Upper lobe of left lung (tissue), 4 donors: ENCODE results near the gene TCEAL6.

Experiments
- CTCF ChIP-seq, 6 experiments: fragments of 450-650 bp in 4 of 6; fragments of 200-600 bp in 2 of 6; sonication (generic) in 2 of 6; IDR thresholded peaks; one replicate each; pipeline ENCODE4 v1.5.1; 2016 to 2019; ENCODE audit warnings: antibody characterized with exemption in 6 of 6
- POLR2A ChIP-seq, 4 donors: fragments of 450-650 bp; IDR thresholded peaks; one replicate each; pipeline ENCODE4 v1.5.1; 2016 to 2017; ENCODE audit warnings: antibody characterized with exemption in 4 of 4, mild to moderate bottlenecking in 2 of 4
- POLR2AphosphoS5 ChIP-seq, 2 donors: sonication (generic); formaldehyde crosslinking; IDR thresholded peaks; one replicate each; pipeline ENCODE4 v1.5.1; 2017; ENCODE audit warnings: antibody characterized with exemption in 2 of 2

- TF ChIP-seq POLR2AphosphoS5 (IDR thresholded peaks at IDR 0.05) (no peak), CTCF (IDR thresholded peaks at IDR 0.05) (no peak), POLR2A (IDR thresholded peaks at IDR 0.05) (no peak)
Measured at GRCh38 chrX:102154900-102155805, 12.9 kb upstream of the TCEAL6 start.
